GM21390 (cell line): ENCODE measurements around the gene ZNF543.
"Not testable (repeated sequence)": the region's sequence is repeated elsewhere in the genome, so short reads cannot be mapped to it uniquely, and the experiment has no call there.

Source experiments
- ATAC-seq: cut with Tn5 transposase; IDR thresholded peaks from one replicate; pipeline ENCODE4 v1.9.1; 2021; ENCODE audit not compliant: unreplicated experiment

ZNF543 gene

GRCh38 chr19:57319869-57320179, 448 bp upstream of the ZNF543 start:
- ATAC-seq, result no peak

DNA sequence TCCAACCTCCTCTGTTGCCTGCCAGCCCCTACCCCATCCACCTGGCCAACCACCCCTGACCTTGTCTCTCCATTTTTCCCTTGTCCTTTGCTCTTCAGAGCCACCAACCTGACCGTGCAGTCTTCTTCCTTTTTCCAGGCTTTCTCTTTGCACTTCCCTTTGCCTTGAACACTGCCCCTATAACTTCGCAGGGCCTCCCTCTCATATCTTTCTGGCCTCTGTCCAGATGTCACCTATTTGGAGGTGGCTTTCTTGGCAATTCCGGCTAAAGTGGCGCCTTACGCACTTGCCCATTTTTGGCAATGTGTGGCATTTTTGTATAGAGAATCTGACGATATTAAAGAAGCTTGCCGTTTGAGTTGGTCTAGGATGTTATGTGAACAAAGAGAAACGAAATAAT, 844 bp downstream of the ZNF543 start:
- ATAC-seq, result no peak

DNA sequence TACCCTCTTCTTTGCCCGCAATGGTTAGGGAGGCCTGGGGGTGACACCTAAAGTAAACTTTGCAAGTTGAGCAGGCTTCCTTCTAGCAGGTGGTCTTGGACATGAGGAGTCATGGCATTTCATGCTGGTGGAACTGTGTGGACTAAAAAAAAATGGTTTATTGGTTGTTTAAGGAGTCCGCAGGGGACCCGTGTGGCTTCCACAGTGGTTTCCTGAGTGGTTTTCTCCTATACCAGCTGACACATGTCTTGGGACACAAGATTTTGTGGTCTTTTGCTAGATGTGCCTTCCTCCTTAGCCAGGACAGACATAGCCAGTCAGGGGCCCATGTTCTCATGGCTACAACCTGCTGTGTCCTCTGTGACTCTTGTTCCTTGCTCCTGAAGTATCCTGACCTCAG, 1.5 kb downstream of the ZNF543 start:
- ATAC-seq, result no peak

DNA sequence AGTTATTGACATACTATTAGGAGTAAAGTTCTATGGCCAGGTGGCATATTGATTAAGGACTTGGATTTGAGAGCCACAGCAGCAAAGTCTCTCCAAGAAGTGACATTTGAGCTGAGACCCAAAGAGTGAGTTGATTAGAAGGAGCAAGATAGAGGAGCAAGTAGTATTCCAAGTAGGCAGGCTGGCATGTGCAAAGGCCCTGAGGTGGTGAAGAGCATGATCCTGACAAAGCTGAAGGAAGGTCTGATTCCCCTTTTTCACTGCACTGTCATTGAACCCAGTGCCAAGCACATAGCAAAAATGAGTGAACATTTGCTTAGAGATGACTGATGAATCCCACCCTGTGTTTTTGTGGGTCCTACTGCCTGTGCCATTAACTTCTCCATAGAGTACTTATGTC, 4.7 kb downstream of the ZNF543 start:
- ATAC-seq, result no peak

GRCh38 chr19:57327993-57328392, 7.7 kb downstream of the ZNF543 start:
- ATAC-seq, result no peak

DNA sequence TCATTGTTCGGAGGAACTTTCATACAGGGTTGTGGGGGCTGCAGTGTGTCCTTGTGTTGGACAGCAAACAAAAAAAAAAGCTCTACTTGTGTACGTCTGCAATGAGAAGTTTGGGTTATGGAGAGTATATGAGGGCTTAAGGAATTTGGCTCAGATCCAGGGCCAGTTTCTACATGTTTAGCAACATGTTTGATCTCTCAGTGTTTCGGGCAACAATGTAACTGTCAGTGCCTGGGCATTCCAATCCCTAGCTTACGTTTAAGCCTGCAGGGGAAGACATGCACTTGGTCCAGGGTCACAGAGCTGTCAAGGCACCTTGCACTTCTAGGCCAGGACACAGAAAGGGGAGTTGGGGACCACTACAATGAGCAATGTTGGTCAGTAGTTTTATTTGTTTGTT, 13.9 kb downstream of the ZNF543 start:
- ATAC-seq, result no peak

DNA sequence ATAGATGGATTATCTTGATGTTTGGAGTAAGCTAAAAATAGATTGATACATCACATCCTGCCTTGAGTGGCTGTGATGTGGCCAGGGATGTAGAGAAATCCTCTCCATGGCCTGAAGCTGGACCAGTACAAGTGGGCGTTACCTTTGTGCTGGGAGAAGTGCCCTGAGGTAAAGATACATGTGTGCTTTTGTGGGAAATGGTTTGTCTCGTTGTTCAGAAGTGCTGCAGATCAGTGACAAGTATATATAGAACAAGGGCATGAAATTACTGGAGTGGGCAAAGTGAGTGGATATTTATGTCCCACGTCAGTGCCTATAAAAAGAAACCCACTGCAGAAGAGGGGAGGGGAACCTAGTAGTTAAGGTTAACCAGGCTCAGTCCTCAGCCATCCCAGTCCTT, 18.6 kb downstream of the ZNF543 start:
- ATAC-seq, result no peak

DNA sequence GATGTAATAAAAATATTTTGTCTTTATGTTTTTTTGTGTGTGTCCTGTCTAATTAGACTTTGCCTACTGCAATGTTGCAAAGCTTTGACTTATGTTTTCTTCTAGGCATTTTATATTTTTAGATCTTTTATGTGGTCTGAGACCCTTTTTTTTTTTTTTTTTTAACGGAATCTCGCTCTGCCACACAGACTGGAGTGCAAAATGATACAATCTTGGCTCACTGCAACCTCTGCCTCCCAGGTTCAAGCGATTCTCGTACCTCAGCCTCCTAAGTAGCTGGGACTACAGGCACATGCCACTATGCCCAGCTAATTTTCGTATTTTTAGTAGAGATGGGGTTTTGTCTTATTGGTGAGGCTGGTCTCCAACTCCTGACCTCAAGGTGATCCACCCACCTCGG, 22.3 kb downstream of the ZNF543 start:
- no peak for ATAC-seq

GRCh38 chr19:57348136-57348535, 27.9 kb downstream of the ZNF543 start:
- no peak for ATAC-seq

GRCh38 chr19:57350877-57351805, 30.9 kb downstream of the ZNF543 start, which contains the start of gene ZNF304:
ZNF304 (plus strand) TSS chr19:57351271; CDS start chr19:57351665, 394 bp downstream.
- ATAC-seq, result peak; percentile 96

DNA sequence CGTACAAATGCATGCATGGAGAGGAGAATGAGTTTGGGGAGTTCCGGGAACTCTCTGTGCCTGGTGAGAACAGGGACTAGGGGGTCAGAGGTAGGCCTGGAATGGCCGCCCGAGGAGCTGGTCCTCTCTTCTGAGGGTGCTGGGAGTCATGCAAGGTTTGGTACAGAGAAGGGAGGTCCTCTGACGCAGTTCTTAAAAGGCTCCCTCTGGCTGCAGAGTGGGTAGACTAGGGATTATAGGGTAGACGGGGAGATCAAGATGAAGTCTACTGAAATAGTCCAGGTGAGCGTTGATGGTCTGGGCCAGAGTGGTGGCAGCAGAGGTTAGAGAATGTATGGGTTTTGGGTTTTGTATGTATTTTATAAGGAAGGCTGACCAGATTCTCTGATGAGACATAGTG, 31.6 kb downstream of the ZNF543 start:
- ATAC-seq, result no peak

GRCh38 chr19:57355916-57356315, 35.6 kb downstream of the ZNF543 start:
- no peak for ATAC-seq

DNA sequence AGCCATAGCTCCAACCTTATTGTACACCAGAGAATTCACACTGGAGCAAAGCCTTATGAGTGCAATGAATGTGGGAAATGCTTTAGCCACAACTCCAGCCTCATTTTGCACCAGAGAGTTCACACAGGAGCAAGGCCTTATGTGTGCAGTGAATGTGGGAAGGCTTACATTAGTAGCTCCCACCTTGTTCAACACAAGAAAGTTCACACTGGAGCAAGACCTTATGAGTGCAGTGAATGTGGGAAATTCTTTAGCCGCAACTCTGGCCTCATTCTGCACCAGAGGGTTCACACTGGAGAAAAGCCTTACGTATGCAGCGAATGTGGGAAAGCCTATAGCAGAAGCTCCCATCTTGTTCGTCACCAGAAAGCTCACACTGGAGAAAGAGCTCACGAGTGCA, 37.1 kb downstream of the ZNF543 start:
- ATAC-seq, result no peak

GRCh38 chr19:57359300-57359699, 39.0 kb downstream of the ZNF543 start:
- no peak for ATAC-seq

GRCh38 chr19:57362419-57362818, 42.1 kb downstream of the ZNF543 start:
- ATAC-seq, result no peak

DNA sequence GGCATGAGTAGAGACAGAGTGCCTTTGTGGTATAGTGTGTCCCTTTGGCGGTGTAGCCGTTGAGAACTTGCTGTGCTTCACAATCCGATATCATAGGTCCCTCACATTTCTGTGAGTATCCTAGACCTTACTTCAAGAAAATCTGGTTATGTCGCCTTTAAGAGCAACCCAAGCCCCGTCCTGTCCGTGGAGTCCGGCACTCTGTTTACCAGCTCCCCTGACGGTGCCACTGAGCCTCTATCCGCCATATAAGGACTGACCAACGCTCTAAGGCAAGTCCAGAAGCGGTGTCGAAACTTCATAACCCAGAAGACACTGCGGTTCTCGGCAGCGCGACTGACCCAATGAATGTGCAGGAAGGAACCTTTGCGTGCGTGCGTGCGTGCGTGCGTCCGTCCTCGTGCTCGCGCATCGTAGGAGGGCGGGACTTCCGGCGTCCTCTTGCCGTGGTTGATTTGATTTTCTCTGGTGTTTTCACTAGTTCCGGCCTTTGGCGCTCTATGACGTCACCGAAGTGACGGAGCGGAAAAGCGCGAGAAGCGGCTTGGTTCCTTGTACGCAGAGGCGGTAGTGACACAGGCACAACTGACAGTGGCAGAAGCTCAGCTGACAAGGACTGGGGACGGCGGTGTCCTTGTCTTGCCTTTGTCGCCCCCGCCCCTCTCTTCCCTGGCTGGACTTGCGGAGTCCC, 42.9 kb downstream of the ZNF543 start, which contains the start of the genes TRAPPC2B and ZNF547:
Gene TRAPPC2B (plus strand): TSS at position 555 of the 691 bp plus-strand sequence. CDS start 1,283 bp downstream, outside the sequence.
Gene ZNF547 (plus strand): TSS at position 555 of the 691 bp plus-strand sequence. CDS start 5,005 bp downstream, outside the sequence.
- ATAC-seq, result peak; percentile 94

DNA sequence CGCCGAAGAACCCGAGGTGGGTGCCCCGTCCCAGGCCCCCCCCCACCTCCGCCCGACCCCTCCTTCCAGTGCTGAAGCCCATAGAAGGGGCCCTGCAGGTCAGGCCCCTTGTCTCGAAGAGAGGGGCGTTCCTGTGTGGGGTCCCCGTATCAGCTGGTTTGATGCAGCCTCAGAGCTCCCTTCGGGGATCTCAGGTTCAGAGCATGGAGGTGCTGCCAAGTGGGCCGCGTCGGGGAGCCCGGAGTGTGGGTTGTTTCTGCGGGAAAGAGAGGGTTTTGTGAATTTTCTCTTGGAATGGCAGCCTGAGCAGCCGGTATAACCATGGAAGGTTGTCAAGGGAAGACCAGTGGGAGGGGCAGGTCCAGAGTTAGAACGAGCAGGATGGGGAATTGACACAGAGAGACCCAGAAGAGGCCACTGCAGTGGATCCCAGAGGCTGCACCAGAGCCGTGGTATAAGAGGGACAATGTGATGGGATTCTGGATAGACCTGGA, 43.5 kb downstream of the ZNF543 start:
- ATAC-seq, result peak; percentile 4

- ATAC-seq, result no peak
These were observed 46.5 kb downstream of the ZNF543 start for GRCh38 chr19:57366776-57367175.

DNA sequence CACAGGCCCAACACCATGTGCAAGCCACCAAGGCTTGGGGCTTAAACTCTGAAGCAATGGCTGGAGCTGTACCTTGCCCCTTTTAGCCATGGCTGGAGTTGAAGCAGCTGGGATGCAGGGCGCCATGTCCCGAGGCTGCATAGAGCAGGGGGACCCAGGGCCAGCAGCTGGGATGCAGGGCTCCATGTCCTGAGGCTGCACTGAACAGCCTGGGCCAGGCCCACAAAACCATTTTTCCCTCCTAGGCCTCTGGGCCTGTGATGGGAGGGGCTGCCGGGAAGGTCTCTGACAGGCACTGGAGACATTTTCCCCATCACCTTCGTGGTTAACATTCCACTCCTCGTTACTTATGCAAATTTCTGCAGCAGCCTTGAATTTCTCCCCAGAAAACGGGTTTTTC, 53.9 kb downstream of the ZNF543 start:
- ATAC-seq, result no peak

DNA sequence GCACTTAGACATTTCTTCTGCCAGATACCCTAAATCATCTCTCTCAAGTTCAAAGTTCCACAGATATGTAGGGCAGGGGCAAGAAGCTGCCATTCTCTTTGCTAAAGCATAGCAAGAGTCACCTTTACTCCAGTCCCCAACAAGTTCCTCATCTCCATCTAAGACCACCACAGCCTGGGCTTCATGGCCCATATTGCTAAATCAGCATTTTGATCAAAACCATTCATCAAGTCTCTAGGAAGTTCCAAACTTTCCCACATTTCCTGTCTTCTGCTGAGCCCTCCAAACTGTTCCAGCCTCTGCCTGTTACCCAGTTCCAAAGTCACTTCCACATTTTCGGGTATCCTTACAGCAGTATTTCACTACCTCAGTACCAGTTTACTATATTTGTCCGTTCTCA, 54.4 kb downstream of the ZNF543 start:
- ATAC-seq, result not testable (repeated sequence)

DNA sequence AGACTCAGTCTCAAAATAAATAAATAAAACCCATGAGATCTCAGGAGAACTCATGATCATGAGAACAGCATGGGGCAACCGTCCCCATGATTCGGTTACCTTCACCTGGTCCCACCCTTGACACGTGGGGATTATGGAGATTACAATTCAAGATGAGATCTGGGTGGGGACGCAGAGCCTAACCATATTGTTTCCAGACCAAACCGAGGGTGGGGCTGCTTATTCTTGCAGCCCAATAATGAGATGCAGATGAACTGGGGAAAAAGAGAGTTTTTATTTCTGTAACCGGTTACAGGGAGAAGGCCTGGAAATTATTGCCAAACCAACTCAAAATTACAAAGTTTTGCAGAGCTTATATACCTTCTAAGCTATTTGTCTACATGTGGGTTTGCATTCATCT, 55.9 kb downstream of the ZNF543 start:
- no peak for ATAC-seq
